ENCODE data around the gene ERMARD.

ERMARD gene

GRCh38 chr6:169783971-169784820, 32.8 kb downstream of the ERMARD start:
- H3K27ac ChIP-seq = no peak overlapping the region
- TF ChIP-seq CTCF (IDR thresholded peaks at IDR 0.05) (no peak), ZFX (IDR thresholded peaks at IDR 0.05; ENCODE audit: borderline replicate concordance) (no peak)

- TF ChIP-seq ZFX (IDR thresholded peaks at IDR 0.05; ENCODE audit: borderline replicate concordance) (no peak), CTCF (IDR thresholded peaks at IDR 0.05) (no peak)
Measured at GRCh38 chr6:169784821-169785340, 33.5 kb downstream of the ERMARD start.

GRCh38 chr6:169785566-169785965, 34.1 kb downstream of the ERMARD start:
- no peak overlapping the region for H3K27ac ChIP-seq
- TF ChIP-seq CTCF (IDR thresholded peaks at IDR 0.05) (no peak), ZFX (IDR thresholded peaks at IDR 0.05; ENCODE audit: borderline replicate concordance) (no peak)

More at GRCh38 chr6:169784821-169785340, 33.5 kb downstream of the ERMARD start:
- no peak overlapping the region for H3K27ac ChIP-seq

DNA sequence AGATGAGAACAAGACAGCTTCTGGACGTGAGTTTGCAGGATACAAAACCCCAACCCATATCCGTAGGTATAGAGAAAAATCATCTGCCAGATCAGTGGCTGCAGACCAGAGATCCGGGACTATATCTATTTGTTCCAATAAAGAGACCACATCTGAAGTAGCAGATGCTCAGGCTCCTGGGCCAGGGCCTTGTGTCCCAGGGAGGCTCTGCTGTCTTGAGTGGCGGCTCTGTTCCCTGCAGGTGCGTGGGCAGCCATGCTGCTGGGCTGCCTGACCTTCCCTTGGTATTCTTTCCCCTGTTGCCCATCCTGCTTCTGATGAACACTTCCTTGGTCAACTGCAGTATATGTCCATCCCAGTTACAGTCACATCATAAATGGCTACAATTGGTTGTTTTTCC, 34.9 kb downstream of the ERMARD start:
- no peak overlapping the region for H3K27ac ChIP-seq
- TF ChIP-seq CTCF (IDR thresholded peaks at IDR 0.05) (no peak), ZFX (IDR thresholded peaks at IDR 0.05; ENCODE audit: borderline replicate concordance) (no peak)

- no peak overlapping the region for H3K27ac ChIP-seq
- no peak for TF ChIP-seq ZFX (IDR thresholded peaks at IDR 0.05; ENCODE audit: borderline replicate concordance)
- TF ChIP-seq CTCF (IDR thresholded peaks at IDR 0.05) = no peak
Measured at GRCh38 chr6:169787797-169788196, 36.4 kb downstream of the ERMARD start.

DNA sequence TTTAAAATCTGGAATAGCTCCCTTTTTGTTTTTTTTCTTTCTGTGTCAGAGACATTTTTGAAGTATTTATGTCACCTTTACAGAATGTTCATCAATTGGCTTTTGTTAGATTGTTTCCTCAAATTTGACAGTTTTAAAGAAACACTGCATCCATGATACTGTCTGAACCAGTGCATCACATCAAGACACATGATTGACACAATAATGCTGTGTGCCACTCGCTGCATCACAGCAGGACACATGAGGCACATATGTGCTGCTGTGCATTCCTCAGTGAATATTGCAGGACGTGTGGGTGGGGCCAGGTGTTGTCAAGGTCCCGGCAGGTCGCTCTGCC, 37.4 kb downstream of the ERMARD start:
- TF ChIP-seq CTCF (IDR thresholded peaks at IDR 0.05) = no peak
- no peak for TF ChIP-seq ZFX (IDR thresholded peaks at IDR 0.05; ENCODE audit: borderline replicate concordance)
- H3K27ac ChIP-seq = no peak overlapping the region
